K562 (cell line): ENCODE data around the gene NSMCE1. TPM values are rescaled to one million over a fixed set of nuclear protein-coding genes. Genes with fewer than 3 reads are reported as not detected.

Experiments
- ATAC-seq: fragments of 200-7000 bp; cut with Tn5 transposase; 3 replicates; pipeline ENCODE4 v1.9.1; 2020; ENCODE audit warnings: moderate library complexity
- BruUV-seq: library from RNA; stranded (reverse); fragments of 400-500 nt; replicated peaks from 2 replicates; lab custom pipeline; 2021; lab: Mats Ljungman, UMichigan
- CTCF ChIA-PET: fragments of 300-600 bp; formaldehyde crosslinking; extraction: SDS; loops from one replicate; lab custom pipeline; 2021; ENCODE audit warnings: low intra/inter-chr PET ratio; lab: Yijun Ruan, JAX
- POLR2A ChIA-PET: fragments of 300-600, 350-650 bp; sonication (Branson Sonifier 250); formaldehyde crosslinking; extraction: SDS; loops from one replicate; lab custom pipeline; 2021; ENCODE audit warnings: antibody characterized with exemption, inconsistent platforms; lab: Yijun Ruan, JAX
- DNase-seq, 4 experiments: peaks; one replicate each; pipeline versions ENCODE4 v3.0.0 to v3.0.0-alpha.2; 2011 to 2018; ENCODE audit warnings: low spot score in 3 of 4, mixed read lengths in 3 of 4; ENCODE audit errors: extremely low read depth in 1 of 4
- FAIRE-seq: peaks from 2 replicates; lab custom pipeline; 2011; peaks lifted over from hg19 to GRCh38; lab: Jason Lieb, UNC
- H2AFZ ChIP-seq: 2 replicates; pipeline ENCODE4 v1.6.0; 2011; ENCODE audit warnings: low read depth, low read length, control low read depth, inconsistent platforms
- H3K27ac ChIP-seq: fragments of 200-600 bp; 3 replicates; pipeline ENCODE4 v1.8.0; 2011; ENCODE audit warnings: low read depth, mild to moderate bottlenecking, control low read depth, inconsistent platforms, low read length, moderate library complexity, mixed read lengths; ENCODE audit errors: extremely low read depth
- H3K27me3 ChIP-seq, 2 experiments: fragments of 300-600 bp in 1 of 2; 2 replicates in 1 of 2; 3 replicates in 1 of 2; pipeline versions ENCODE4 v1.6.0 to v1.8.0; 2011; ENCODE audit warnings: inconsistent platforms in 2 of 2, low read length in 2 of 2, mild to moderate bottlenecking in 1 of 2, mixed read lengths in 1 of 2, moderate library complexity in 1 of 2; ENCODE audit not compliant: control insufficient read depth in 2 of 2, insufficient read depth in 2 of 2
- H3K36me3 ChIP-seq: fragments of 300-600 bp; 3 replicates; pipeline ENCODE4 v1.8.0; 2011; ENCODE audit warnings: mild to moderate bottlenecking, low read length, inconsistent platforms; ENCODE audit not compliant: control insufficient read depth, insufficient read depth
- H3K4me1 ChIP-seq, 2 experiments: fragments of 200-600 bp in 1 of 2; replicated peaks in 1 of 2; 2 replicates in 1 of 2; 3 replicates in 1 of 2; pipeline versions ENCODE4 v1.5.1 to v1.8.0; 2011; ENCODE audit warnings: inconsistent platforms in 2 of 2, low read length in 2 of 2, mild to moderate bottlenecking in 1 of 2, mixed read lengths in 1 of 2, moderate library complexity in 1 of 2; ENCODE audit not compliant: control insufficient read depth in 2 of 2, insufficient read depth in 2 of 2
- H3K4me2 ChIP-seq: 2 replicates; pipeline ENCODE4 v1.6.1; 2011; ENCODE audit warnings: low read length, control low read depth, inconsistent platforms, mixed read lengths; ENCODE audit not compliant: insufficient read depth
- H3K4me3 ChIP-seq: fragments of 200-600 bp; sonication (generic), shearing (Covaris generic); 2 replicates; pipeline ENCODE4 v1.5.1; 2016; ENCODE audit warnings: control low read depth, inconsistent platforms
- H3K79me2 ChIP-seq: fragments of 200-600 bp; 3 replicates; pipeline ENCODE4 v1.8.0; 2011; ENCODE audit warnings: low read length, inconsistent platforms; ENCODE audit not compliant: control insufficient read depth, insufficient read depth
- H3K9ac ChIP-seq, 2 experiments: 2 replicates each; pipeline versions ENCODE4 v1.6.0 to v1.6.1; 2011; ENCODE audit warnings: low read depth in 2 of 2, low read length in 2 of 2, control low read depth in 1 of 2, inconsistent platforms in 1 of 2, mild to moderate bottlenecking in 1 of 2, mixed read lengths in 1 of 2; ENCODE audit not compliant: insufficient read depth in 1 of 2
- H3K9me1 ChIP-seq: one replicate; pipeline ENCODE4 v1.6.0; 2011; ENCODE audit warnings: inconsistent platforms, mild to moderate bottlenecking, low read length, moderate library complexity; ENCODE audit not compliant: control insufficient read depth, insufficient read depth
- H3K9me3 ChIP-seq: replicated peaks from 2 replicates; pipeline ENCODE4 v1.5.1; 2011; ENCODE audit warnings: low read depth, low read length, inconsistent platforms; ENCODE audit not compliant: control insufficient read depth, insufficient read depth
- H4K20me1 ChIP-seq: replicated peaks from 2 replicates; pipeline ENCODE4 v1.6.1; 2011; ENCODE audit warnings: low read length, inconsistent platforms, mixed read lengths; ENCODE audit not compliant: control insufficient read depth, insufficient read depth
- BCOR ChIP-seq: fragments of 450-650 bp; IDR thresholded peaks from 2 replicates; pipeline ENCODE4 v1.6.1; 2016
- EP400 ChIP-seq: fragments of 450-650 bp; IDR thresholded peaks from 2 replicates; pipeline ENCODE4 v1.6.1; 2017; ENCODE audit warnings: antibody characterized with exemption, mild to moderate bottlenecking, moderate library complexity
- ERF ChIP-seq: fragments of 450-650 bp; formaldehyde crosslinking; IDR thresholded peaks from 2 replicates; pipeline ENCODE4 v1.4.0; 2020; ENCODE audit warnings: mild to moderate bottlenecking, mixed read lengths
- GTF2A2 ChIP-seq: IDR thresholded peaks from 2 replicates; pipeline ENCODE4 v1.6.1; 2016; ENCODE audit warnings: mild to moderate bottlenecking, missing genetic modification characterization, missing compliant biosample characterization
- ILK ChIP-seq: fragments of 450-650 bp; IDR thresholded peaks from 2 replicates; pipeline ENCODE4 v1.6.1; 2016; ENCODE audit warnings: missing genetic modification characterization, low read depth, mild to moderate bottlenecking, missing compliant biosample characterization, moderate library complexity, borderline replicate concordance
- IRF2 ChIP-seq: sonication (generic); formaldehyde crosslinking; IDR thresholded peaks from 2 replicates; pipeline ENCODE4 v1.8.1; 2022; ENCODE audit warnings: mild to moderate bottlenecking, missing genetic modification reagents
- KDM2B ChIP-seq: fragments of 250-450 bp; sonication (Bioruptor Pico); IDR thresholded peaks from 2 replicates; pipeline ENCODE4 v1.8.0; 2021; ENCODE audit warnings: mild to moderate bottlenecking, moderate library complexity
- MTA2 ChIP-seq: fragments of 450-650 bp; IDR thresholded peaks from 2 replicates; pipeline ENCODE4 v1.6.1; 2016; ENCODE audit warnings: low read depth
- RBM22 ChIP-seq: fragments of 200-400 bp; formaldehyde crosslinking; IDR thresholded peaks from 2 replicates; pipeline ENCODE4 v1.6.1; 2018; ENCODE audit warnings: low read length, low read depth; ENCODE audit not compliant: poor library complexity, severe bottlenecking
- SIN3A ChIP-seq, 2 experiments: fragments of 150-350 bp in 1 of 2; IDR thresholded peaks; 2 replicates each; pipeline ENCODE4 v1.6.1; 2011 to 2016; ENCODE audit warnings: borderline replicate concordance in 2 of 2, low read depth in 2 of 2, low read length in 2 of 2, mild to moderate bottlenecking in 2 of 2, moderate library complexity in 2 of 2; ENCODE audit not compliant: control insufficient read depth in 1 of 2
- STAG1 ChIP-seq: sonication (generic); formaldehyde crosslinking; IDR thresholded peaks from 2 replicates; pipeline ENCODE4 v1.5.0; 2020; ENCODE audit warnings: missing genetic modification reagents, borderline replicate concordance
- TAF15 ChIP-seq: fragments of 200-400 bp; formaldehyde crosslinking; IDR thresholded peaks from 2 replicates; pipeline ENCODE4 v1.6.1; 2017; ENCODE audit warnings: mild to moderate bottlenecking, low read depth, low read length, moderate library complexity
- ZNF184 ChIP-seq: sonication (generic); formaldehyde crosslinking; IDR thresholded peaks from 2 replicates; pipeline ENCODE4 v1.5.0; 2020; ENCODE audit warnings: missing genetic modification reagents
- ZNF717 ChIP-seq: fragments of 250-450 bp; sonication (Bioruptor Pico); IDR thresholded peaks from 2 replicates; pipeline ENCODE4 v1.5.0; 2021
- WGBS: fragments of 100-300 bp; shearing (Covaris generic); methylation state at CpG from one replicate; pipeline ENCODE4 v1.1.6; 2016; ENCODE audit warnings: low coverage, mixed read lengths; ENCODE audit not compliant: insufficient coverage; ENCODE audit errors: missing lambda C conversion rate; 5-methylcytosine and 5-hydroxymethylcytosine counted together
- in situ Hi-C: fragments of 300-500 bp; cut with MboI; formaldehyde crosslinking; loops from 4 replicates; pipeline ENCODE4 v1.15.0; 2018; ENCODE audit warnings: inconsistent platforms, mixed read lengths
- intact Hi-C: fragments of 100-400 bp; cut with micrococcal nuclease; formaldehyde crosslinking; loops from 2 replicates; pipeline ENCODE4 v1.14.2; 2022
- polyA plus RNA-seq, 8 experiments: library from polyadenylated mRNA; depleted of rRNA in 4 of 8; stranded (reverse) in 5 of 8; unstranded in 3 of 8; fragments of >200 nt; fragmentation: Nextera tagmentation in 2 of 8; fragmentation: Illumina TruSeq in 1 of 8; extraction: Ambion mirVana in 2 of 8; extraction: Trizol in 1 of 8; gene quantifications; 2 replicates each; pipeline versions ENCODE4 v1.2.1 to v1.2.3, GENCODE V29; 2011 to 2014; ENCODE audit warnings: inconsistent platforms in 1 of 8, missing spikeins in 1 of 8
- total RNA-seq, 7 experiments: library from RNA; depleted of rRNA in 6 of 7; stranded (reverse); fragments of >200 nt in 6 of 7; fragmentation: Illumina TruSeq in 2 of 7; extraction: Trizol in 2 of 7; gene quantifications; 2 replicates each; pipeline versions ENCODE4 v1.2.1 to v1.2.3, GENCODE V29; 2011 to 2021; ENCODE audit warnings: low replicate concordance in 1 of 7
- TF ChIP-seq, protein P1 (sequence below): fragments of 450-650 bp; formaldehyde crosslinking; IDR thresholded peaks from 2 replicates; pipeline ENCODE4 v1.4.0; 2022; ENCODE audit warnings: missing genetic modification characterization

NSMCE1 gene
- total and polyA plus RNA-seq, 9 of the 15 experiments (the other 6 are each of a cell fraction or from before 2014, with no cell fraction given), result 52.1 to 163 (median 61.5) TPM

DNA sequence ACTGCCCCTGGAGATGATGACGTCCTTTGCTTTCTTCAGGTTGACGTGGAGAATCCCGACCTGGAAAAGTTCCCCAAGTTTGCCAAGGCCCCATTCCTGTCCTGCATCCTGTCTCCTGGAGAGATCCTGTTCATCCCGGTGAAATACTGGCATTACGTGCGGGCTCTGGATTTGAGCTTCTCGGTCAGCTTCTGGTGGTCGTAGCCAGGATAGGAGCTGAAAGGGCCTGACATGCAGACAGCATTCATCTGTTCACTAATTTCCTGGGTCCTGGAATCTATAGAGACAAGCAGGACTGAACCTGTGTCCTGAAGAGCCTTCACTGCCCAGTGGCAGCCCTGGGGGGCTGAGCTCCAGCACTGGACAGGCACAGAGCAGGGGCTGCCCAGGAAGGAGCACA is 48.0 kb downstream of the NSMCE1 start:
- Histone ChIP-seq H3K27ac (no peak overlapping the region), H4K20me1 (no peaks in the 10 kb centered on the region), H2AFZ (no peak overlapping the region), H3K4me2 (no peak overlapping the region), H3K9me3 (no peaks in the 10 kb centered on the region), H3K36me3 (peaks cover 11% of the 10 kb centered on the region; the same call in 2 of the 3 replicates), H3K4me1 (peaks cover 0 to 15% of the 10 kb centered on the region in 2 experiments; a peak in 2 of 5 replicates), H3K4me3 (no peak overlapping the region), H3K79me2 (no peaks in the 10 kb centered on the region), H3K27me3 (no peaks in the 10 kb centered on the region), H3K9me1 (no peaks in the 10 kb centered on the region), H3K9ac (no peak overlapping the region)
- ChIA-PET CTCF (no interaction called here), POLR2A (interaction anchor here (0.5 kb wide), 1 partner anchor 126 kb away, joined by 3 read pairs; no protein-coding TSS in a partner anchor)
- 79% methylated on average over 8 of the region's 8 CpGs for WGBS
- no TSS peak for BruUV-seq
- intact Hi-C loops (no loop called here), in situ Hi-C loops (no loop called here)
- DNase-seq (no peak), FAIRE-seq (no peak), ATAC-seq (no peak)
- no peak for TF ChIP-seq KDM2B (CRISPR knock-in tag)
- TF ChIP-seq ZNF184, result no peak
- TF ChIP-seq MTA2, result no peak
- no peak for TF ChIP-seq IRF2 (CRISPR knock-in tag)
- TF ChIP-seq ZNF717 (CRISPR knock-in tag), result no peak
- no peak for TF ChIP-seq TAF15

DNA sequence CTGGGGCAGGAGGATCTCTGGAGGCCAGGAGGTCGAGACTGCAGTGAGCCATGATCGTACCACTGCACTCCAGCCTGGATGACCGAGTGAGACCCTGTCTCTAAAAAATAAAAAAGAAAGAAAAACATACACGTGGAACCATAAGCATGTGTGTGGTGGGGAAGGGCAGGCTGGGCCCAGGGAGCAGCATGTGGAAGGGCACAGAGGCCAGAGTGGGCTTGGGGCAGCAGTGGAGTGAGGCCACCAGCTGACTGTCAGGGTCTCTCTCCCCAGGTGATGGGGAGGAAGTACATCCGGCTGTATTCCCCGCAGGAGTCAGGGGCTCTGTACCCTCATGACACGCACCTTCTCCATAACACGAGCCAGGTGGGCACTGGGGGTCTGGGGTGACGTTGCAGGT is 48.5 kb downstream of the NSMCE1 start:
- no peak for ATAC-seq
- Histone ChIP-seq H3K27me3 (no peaks in the 10 kb centered on the region), H3K9me3 (no peaks in the 10 kb centered on the region), H3K79me2 (no peaks in the 10 kb centered on the region), H3K27ac (no peak overlapping the region), H3K4me3 (no peak overlapping the region), H4K20me1 (no peaks in the 10 kb centered on the region), H3K9me1 (no peaks in the 10 kb centered on the region), H3K4me2 (no peak overlapping the region), H3K9ac (no peak overlapping the region), H3K4me1 (peaks cover 0 to 15% of the 10 kb centered on the region in 2 experiments; a peak in 2 of 5 replicates), H2AFZ (no peak overlapping the region), H3K36me3 (peaks cover 8% of the 10 kb centered on the region; the same call in 2 of the 3 replicates)
- 81% methylated on average over 9 of the region's 9 CpGs for WGBS
- no TSS peak for BruUV-seq
- CTCF ChIA-PET, result no interaction called here
- POLR2A ChIA-PET, result no interaction called here
- DNase-seq, result no peak
- in situ Hi-C loops (no loop called here), intact Hi-C loops (no loop called here)
- FAIRE-seq, result no peak
- TF ChIP-seq GTF2A2, result no peak
- TF ChIP-seq STAG1 (CRISPR knock-in tag), result no peak
- no peak for TF ChIP-seq SIN3A (IDR thresholded peaks at IDR 0.05; ENCODE audit: borderline replicate concordance in 2 of 2, control insufficient read depth in 1 of 2, low read depth in 2 of 2, low read length in 2 of 2)
- TF ChIP-seq ILK, result no peak
- TF ChIP-seq ERF (CRISPR knock-in tag), result no peak
- no peak for TF ChIP-seq BCOR
- TF ChIP-seq RBM22, result no peak
- TF ChIP-seq, protein P1, sequence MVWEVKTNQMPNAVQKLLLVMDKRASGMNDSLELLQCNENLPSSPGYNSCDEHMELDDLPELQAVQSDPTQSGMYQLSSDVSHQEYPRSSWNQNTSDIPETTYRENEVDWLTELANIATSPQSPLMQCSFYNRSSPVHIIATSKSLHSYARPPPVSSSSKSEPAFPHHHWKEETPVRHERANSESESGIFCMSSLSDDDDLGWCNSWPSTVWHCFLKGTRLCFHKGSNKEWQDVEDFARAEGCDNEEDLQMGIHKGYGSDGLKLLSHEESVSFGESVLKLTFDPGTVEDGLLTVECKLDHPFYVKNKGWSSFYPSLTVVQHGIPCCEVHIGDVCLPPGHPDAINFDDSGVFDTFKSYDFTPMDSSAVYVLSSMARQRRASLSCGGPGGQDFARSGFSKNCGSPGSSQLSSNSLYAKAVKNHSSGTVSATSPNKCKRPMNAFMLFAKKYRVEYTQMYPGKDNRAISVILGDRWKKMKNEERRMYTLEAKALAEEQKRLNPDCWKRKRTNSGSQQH (CRISPR knock-in tag), result no peak
- no peak for TF ChIP-seq EP400
